C1 segment of cervical spinal cord (tissue), 14 donors: ENCODE measurements around the gene DNM3.

Experiments used
- DNase-seq, 14 donors: peaks; one replicate each; lab custom pipeline; 2025; lab: John Stamatoyannopoulos, UW

The DNM3 gene

GRCh38 chr1:172169836-172170235, 328.5 kb downstream of the DNM3 start:
- no peak for DNase-seq

GRCh38 chr1:172172352-172172831, 331.1 kb downstream of the DNM3 start:
- no peak for DNase-seq

- DNase-seq, result no peak
These were observed 334.9 kb downstream of the DNM3 start for GRCh38 chr1:172176206-172176605.

DNA sequence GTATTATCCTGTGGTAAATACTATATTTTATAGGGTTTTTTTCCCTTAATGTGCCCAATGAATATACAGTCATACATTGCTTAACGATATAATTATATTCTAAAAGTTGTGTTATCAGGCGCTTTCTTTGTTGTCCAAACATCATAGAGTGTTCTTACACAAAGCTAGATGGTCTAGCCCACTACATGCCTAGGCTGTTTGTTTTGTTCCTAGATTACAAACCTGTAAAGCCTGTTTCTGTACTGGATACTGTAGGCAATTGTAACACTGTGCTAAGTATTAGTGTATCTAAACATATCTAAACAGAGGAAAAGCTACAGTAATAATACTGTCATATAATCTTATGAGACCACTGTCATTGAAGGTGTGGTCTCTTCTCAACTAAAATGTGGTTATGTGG, 336.6 kb downstream of the DNM3 start:
- DNase-seq, result no peak

GRCh38 chr1:172178886-172179285, 337.6 kb downstream of the DNM3 start:
- DNase-seq, result no peak

DNA sequence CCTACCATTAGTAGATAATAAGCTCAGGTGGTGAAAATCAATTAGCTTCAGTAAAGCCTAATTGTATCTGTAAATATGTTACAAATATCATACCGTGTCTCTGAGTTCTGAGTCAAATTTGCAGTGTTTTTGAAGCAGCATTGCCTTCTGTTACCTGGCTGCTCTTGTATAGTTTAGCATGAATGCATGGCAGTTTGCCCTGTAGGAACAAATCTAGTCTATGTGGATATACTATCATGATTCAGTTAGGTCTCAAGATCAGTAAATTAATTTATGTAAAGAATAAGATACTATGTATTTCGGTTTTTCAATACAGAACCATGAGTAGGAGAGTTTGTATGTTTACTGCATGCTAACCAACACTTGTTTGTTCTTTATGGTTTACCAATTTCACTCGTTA, 338.6 kb downstream of the DNM3 start:
- peak in 1 of 14 donors; percentile 13 for DNase-seq

DNA sequence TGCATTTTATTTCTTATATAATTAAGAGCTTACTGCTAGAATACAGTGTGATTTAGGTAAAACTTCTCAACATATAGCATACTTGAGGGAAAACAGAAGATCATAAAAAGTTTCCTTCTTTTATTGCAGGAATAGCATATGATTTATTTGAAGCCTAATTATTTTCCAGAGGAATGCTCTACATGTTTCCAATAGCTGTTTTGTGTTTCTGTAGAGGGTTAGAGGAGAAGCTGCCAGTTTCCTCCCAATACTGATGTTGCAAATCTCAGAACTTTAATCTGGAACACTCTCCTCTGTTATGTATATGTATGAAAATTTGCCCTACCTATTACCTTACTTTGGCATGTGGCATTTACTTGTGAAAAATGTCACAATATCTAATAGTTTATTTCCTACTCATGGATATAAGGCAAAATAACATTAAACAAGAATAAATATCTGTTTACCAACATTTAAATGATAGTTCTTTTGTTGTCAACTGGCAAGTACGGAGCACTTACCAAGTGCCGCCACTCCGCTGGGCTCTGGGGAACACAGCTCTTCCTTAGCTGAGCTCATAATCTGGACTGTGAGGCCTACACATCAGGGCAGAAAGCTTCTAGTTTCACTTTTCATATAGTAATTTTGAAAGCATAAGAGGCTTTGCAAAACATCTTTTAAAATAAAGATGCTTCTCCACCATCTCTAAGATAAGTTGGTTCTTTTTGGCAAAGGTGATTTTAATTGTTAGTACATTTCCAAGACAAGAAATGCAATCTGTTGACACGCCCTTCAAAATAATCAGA, 339.4 kb downstream of the DNM3 start:
- peak in 3 of 14 donors; percentile 1 to 22 (median 3) for DNase-seq

DNA sequence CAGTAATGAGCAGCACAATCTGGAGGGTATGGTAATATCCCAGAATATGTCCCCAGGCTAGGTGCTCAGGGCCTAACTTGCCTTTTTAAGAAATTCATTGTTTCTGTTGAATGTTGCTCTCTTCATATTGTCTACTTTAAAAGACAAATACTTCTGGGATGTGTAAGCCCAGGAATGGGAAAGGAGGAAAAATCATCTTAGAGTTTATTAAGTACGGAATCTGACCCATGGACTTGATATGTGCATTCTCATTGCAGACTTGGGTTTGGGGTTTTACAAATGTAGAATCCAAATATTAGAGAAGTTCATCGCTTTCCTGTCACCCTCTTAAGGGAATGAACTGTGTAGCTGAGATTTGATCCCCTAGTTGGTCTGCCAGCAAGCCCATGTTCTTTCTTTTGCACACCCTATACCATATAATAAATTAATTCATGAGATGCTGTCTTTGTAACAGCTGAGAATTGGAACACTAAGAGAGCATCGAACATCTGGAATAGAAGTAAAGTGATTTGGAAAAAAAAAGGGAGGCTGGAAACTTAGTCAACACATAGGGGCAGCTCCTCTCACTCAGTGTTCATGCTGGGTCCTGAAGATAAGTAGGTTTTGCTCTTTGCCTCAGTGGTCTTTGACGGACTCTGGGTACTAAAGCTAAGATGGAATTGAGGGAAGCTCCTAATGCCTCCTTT, 343.4 kb downstream of the DNM3 start:
- DNase-seq, result no peak

DNA sequence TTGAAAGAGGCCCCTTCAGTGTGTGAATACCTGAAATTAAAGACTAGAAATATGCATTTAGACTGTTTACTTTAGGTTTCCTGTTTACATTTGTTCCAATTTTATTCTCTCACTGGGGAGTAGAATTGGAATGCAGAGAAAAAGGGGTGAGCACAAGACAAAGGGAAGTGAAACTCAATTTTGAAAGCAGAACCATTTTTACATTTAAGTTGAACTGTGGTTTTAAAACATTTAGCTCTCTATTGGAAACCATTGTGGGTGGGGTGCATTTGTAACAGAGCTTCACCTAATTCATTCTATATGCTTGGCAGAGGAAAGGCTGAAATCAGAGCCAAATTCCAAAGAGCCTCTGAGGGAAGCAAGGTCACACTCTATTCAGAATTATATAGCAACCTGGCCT, 343.9 kb downstream of the DNM3 start:
- DNase-seq, result no peak

- no peak for DNase-seq
These were observed 344.7 kb downstream of the DNM3 start for GRCh38 chr1:172185996-172186395.

DNA sequence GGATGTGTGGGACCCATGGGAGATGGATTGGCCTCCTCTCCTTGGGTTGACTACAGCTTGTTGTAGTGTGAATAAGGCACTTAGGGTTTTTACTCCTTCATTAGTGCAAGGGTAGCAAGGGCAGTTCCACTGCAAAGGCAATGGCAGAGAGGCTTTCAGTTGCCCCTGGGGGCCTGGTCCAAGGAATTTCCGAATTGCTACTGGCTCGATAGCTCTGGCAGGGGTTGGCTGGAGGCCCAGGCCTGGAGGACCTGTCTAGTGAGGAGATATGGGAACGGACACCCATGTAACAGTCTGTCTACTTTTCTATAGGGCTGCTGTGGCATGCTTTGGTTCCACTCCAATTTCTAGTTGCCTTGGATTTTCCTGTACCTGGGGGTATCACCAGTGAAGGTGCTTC, 360.3 kb downstream of the DNM3 start:
- no peak for DNase-seq

DNA sequence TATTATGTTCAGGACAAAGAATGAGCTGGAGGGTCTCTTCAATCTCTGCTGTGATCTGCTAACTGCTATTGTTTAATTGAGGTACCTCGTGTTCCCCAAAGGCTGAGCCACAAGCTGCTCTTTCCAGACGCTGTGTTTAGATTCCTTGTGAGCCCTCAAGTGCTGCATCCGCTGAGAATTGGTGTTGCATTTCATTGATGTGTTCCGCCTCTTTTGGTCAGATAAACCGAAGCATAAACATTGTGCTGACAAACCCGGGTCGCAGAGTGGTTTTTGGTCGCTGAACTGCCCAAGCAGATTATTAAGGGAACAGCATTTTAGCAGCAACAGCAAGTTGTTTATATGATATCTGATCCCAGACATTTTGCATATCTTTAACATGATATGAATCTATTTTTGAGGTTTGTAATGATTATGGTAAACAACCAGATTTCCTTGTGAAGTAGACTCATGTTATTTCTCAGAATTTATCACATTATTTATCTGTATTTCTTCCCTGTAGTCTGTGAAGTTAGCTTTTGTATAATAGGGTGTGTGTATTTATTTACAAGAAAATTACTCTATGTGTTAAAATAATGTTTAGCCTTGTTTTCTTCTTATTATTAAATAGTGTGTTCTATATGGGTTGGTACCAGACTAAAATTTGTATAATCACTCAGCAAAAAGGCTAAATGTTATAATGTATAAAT, 362.0 kb downstream of the DNM3 start:
- DNase-seq, result no peak

GRCh38 chr1:172203902-172204301, 362.6 kb downstream of the DNM3 start:
- DNase-seq, result no peak

- no peak for DNase-seq
These were observed 365.0 kb downstream of the DNM3 start for GRCh38 chr1:172206256-172206655.

- no peak for DNase-seq
These were observed 367.3 kb downstream of the DNM3 start for GRCh38 chr1:172208635-172209034.

GRCh38 chr1:172211221-172211620, 369.9 kb downstream of the DNM3 start:
- no peak for DNase-seq

GRCh38 chr1:172212124-172212523, 370.8 kb downstream of the DNM3 start:
- no peak for DNase-seq

GRCh38 chr1:172215006-172215405, 373.7 kb downstream of the DNM3 start:
- DNase-seq, result no peak

GRCh38 chr1:172219966-172220365, 378.7 kb downstream of the DNM3 start:
- no peak for DNase-seq

DNA sequence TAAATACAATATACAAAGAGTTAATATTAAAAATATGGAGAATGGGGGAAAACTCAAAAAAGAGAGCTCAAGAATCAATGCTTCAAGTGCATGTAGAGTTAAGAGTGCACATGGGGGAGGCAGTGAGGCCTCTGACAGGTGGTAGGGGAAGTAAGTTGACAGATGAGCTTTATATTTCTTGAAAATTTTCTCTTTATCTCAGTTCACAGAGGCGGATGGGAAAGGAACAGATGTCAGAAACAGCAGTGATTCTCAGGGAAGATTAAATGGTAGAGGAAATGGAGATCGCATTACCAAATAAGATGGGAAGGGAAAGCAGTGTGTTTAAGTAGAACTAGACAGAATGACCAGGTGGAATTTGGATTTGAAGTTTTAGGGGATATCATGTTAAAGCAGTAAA, 379.1 kb downstream of the DNM3 start:
- DNase-seq, result no peak

DNA sequence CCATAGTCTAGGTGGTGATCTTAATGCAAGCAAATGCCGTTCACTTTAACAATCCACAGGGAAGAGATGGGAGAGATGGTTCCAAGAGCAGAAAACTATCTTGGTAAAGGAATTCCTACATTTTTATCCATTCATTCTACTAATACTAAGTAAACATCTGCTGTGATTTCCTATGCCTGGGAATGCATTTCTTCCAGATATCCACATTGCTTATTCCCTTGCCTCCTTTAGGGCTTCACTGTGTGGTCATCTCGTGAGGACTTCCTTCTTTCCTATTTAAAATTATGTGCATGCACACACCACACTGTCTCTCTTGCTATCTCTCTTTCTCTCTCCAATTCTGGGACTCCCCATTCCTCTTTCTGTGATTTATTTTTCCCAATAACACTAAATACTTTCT, 380.1 kb downstream of the DNM3 start:
- DNase-seq, result no peak

GRCh38 chr1:172224871-172225270, 383.6 kb downstream of the DNM3 start:
- no peak for DNase-seq

GRCh38 chr1:172229942-172230341, 388.6 kb downstream of the DNM3 start:
- DNase-seq, result no peak
